OCI-LY7 (cell line): ENCODE results near the gene THRB.

Experiments
- CTCF ChIP-seq: fragments of 200-600 bp; sonication (generic); conservative IDR thresholded peaks from 2 replicates; pipeline ENCODE4 v1.5.1; 2014; ENCODE audit warnings: mild to moderate bottlenecking, antibody characterized with exemption, low read length, moderate library complexity, mixed read lengths
- EZH2phosphoT487 ChIP-seq: fragments of 200-600 bp; sonication (generic); IDR thresholded peaks from 2 replicates; pipeline ENCODE4 v1.6.1; 2018; ENCODE audit warnings: low read depth, borderline replicate concordance, mild to moderate bottlenecking, mixed run types, antibody characterized with exemption, low read length, moderate library complexity, mixed read lengths

GRCh38 chr3:24494618-24495325 is at the start of gene THRB:
- no peak for TF ChIP-seq CTCF
- TF ChIP-seq EZH2phosphoT487, result no peak
